ENCODE data around the gene KDELR3.

Gene KDELR3

GRCh38 chr22:38440747-38441350 is 27.0 kb upstream of the KDELR3 start:
- no peak for DNase-seq

GRCh38 chr22:38441620-38442287 is 26.1 kb upstream of the KDELR3 start:
- DNase-seq: no peak

DNA sequence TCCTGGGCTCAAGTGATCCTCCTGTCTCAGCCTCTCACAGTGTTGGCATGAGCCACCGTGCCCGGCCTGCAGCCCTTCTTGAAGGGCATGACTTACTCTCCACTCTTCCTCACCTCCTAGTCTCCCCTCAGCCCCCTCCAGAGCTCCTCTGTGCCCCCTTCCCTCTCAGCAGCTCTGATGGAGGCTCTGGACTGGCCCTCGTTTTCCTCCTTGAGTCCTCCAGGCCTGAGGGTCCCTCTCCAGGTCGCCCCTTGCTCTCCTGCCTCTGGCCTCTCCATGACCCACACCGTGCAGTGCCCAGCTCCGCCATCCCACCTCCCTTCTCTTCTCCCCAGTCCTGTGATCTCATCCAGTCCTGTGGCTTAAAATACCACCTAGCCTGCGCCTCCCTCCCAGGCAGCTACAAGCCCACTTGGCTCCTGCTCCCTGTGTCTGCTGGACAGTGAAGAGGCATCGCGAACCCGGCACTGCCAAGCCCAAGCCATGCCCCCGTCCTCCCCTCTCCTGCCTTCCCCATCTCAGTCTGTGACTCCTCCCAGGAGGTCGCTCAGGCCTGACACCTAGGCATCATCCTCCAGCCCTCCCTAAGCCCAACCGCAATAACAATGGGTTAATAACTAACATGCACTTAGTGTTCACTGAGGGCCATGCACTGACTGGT is 24.8 kb upstream of the KDELR3 start:
- DNase-seq: no peak

DNA sequence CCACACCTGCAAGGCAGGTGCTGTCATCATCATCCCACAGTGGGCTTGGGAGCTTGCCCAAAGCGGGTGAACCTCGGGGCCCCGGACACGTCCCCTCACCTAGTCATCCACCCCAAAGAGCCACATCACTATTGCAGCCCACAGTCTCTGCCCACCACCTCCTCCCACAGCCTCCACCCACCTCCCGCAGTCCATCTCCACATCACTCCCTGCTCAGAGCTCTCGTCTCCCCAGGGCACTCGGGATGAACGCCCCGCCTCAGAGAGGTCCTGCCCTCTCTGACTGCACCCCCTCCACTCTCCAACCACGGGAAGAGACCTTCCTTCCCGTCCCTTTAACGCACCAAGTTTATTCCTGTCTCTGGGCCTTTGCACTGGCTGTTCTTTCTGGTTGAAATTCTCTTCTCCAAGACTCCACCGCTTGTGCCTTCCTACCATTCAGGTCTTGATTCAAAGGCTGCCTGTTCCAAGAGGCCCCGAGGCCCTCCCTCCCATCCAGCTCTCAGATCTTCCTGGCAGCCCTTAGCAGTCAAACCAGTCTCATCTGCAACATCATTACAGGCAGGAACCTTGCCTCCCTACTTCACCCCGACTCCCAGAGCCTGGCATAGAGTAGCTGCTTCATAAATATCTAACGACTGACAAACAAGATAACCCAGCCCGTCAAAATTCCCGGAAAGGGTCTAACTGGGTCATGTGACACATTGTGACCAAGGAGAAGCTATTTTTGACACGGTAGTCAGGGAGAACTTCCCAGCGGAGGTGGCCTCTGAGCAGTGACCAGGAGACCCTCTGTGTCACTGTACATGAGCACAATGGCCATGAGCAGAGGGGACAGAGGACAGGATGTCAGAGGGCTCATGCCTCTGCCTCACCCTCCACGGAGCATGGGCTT is 24.0 kb upstream of the KDELR3 start:
- DNase-seq: no peak

DNA sequence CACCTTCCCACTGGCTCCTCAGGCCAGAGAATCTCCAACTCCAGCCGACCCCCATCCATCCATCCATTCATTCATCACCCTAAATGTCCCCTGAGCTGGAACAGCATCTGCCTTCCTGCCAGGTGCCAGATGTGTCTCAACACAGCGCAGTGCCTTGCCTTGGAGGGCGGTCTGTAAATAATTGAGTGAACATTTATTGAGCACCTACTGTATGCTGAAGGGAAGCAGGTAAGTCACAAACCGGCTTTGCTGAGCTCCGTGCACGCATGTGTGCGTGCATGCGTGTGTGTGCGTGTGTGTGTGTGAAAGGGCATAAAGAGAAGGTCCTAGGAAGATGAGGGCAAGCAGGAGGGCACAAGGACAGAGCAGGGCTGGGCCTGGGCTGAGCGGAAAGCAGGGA is 23.1 kb upstream of the KDELR3 start:
- DNase-seq: no peak

GRCh38 chr22:38446018-38446601 is 21.8 kb upstream of the KDELR3 start:
- no peak for DNase-seq

DNA sequence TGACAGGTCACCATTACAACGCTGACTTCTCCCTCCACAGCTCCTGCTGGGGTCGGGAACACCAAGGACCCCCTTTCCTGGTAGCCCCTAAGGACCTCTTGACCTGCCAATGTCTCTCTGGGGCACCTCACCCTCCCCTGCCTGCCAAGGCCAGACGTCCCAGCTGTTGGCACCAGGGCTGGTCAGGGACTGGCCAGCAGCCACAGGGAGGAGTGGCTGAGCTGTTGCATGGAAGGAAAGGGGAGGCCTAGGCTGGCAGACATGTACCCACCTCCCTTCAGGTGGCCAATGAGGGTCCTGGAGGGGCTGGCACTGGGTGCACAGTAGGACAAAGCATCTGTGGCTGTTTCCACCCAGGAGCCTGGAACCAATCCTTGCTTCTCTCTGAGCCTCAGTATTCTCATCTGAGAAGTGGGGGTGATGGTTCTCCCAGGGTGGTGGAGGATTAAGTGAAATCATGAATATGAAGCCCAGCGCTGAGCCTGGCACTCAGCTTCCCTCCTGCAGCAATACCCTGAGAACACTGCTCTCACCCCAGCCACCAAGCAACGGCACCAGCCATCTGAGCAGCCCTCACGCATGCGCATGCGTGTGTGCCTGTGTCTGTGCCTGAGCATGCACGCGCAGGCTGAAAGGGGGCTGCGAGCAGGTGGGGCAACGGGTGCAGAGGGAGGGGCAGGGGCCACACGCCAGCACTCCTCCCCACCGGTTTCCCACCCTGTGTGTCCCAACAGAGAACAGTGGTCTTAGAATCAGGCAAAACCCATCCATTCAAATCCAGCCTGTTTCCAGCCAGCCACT is 18.8 kb upstream of the KDELR3 start:
- DNase-seq: no peak

DNA sequence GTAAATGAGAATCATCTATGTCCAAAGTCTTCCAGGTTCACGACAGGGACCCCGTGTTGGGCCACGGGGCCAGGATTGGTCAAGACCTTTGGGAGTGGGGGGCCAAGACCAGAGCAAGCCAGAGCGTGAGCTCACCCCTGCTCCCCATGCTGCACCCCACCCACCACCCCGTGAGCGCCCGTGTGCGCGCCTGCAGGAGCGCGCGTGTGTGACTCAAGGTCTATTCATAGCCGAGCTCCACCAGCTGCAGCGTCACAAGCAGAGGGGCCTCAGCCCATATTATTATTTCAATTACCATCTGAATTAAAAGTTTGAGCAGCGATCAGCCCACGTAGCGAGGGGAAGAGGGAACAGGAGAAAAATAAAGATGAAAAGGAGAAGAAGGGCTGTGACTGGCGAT is 18.1 kb upstream of the KDELR3 start:
- DNase-seq: no peak

DNA sequence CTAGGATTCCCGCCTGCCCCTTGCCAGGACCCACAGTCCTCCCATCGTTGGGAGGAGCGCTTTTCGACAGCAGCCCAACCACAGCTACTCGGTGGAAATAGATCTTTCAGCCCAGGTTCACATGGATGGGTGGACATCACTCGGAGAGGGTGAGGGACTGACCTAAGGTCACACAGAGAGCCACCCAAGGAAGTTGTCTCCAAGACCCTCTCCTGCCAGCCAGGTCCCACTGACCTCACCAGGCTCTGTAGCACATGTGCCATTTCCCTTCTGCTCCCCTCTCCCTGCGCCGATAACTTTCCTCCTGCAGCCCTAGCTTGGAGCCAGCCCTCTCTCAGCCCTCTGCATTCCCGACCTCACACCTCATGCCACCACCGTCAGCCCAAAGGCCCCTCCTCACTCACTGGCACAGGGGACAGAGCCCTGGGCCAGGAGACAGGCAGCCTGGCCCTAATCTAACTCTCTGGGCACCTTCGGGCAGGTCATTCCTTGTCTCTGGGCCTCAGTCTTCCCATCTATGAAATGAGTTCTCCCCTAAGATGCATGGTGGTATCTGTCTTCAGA is 17.6 kb upstream of the KDELR3 start:
- DNase-seq: no peak

- DNase-seq: no peak
Measured at GRCh38 chr22:38451404-38451803, 16.5 kb upstream of the KDELR3 start.

- DNase-seq: no peak
Measured at GRCh38 chr22:38451864-38452263, 16.0 kb upstream of the KDELR3 start.

DNA sequence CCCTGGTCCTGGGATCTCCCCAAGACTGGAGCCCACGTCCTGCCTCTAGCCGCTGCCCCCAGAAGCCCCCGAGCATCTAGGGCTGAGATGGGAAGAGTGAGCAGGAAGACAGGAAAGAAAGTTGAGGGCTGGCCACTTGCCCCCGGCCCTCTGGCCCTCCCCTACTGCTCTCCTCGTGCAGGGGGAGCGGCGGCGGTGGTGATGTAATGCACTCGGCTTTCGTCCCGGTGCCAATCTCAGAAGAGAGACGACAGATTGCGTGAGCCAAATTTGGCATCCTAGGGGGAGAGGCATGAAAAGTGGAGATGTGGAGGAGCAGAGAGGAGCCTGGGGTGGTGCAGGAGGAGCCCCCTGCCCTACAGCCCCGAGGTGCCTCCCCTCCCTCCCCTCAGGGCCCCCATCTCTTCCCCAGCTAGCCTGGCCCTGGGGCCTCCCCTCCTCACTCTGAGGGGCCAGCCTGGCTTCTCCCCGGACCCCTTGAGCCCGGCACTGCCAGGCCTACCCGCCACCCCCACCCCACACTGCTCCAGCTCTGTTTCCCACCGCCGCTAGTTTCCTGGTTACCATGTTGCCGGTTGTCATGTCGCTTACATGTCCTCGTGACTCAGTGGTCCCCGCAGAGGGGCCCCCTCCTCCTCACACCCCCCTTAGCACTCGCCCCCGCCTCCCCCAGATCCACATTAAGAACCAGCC is 15.4 kb upstream of the KDELR3 start:
- DNase-seq: no peak

DNA sequence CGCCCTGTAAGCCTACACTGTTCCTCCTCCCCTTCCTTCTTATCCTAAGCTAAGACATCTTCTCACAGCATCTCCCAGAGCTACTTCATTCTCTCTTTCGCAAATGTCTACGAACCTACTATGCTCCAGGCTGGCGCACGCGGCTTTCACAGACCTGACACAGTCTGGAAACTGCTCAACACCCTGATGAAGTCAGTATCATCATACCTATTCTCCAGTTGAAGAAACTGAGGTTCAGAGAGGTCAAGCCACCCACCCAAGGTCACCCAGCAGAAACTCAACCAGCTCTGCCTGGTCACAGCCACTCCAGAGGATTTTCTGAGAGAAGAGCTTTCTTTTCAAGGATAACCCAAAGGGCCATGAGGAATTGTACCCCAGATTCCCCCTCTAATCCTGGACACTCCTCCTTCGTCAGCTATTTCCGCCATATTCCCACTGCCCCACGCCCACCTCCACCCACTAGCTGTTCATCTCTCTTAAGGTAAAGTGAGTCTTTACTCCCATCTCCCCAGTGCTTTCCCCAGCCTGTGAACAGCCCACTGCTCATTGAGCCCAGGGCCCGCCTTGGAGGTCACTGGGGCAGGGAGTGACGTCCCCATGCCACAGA is 14.7 kb upstream of the KDELR3 start:
- DNase-seq: no peak

DNA sequence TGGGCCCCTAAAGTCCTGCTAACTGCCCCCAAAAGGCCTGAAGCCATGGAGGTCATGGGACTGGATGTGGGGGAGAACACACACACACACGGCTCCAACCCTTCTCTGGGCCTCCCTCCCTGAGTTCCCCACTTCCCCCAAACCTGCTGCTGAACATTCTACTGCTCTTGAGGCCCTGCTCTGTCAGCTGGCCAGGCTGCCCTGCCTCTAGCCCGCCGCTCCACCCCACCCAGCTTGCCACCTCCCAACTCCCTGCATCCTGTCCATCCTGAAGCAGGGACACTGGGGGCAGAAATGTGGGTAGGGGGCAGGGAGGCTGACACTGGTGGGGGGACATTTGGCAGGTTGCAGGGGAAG is 13.9 kb upstream of the KDELR3 start:
- no peak for DNase-seq

- DNase-seq: no peak
Measured at GRCh38 chr22:38454353-38455075, 13.4 kb upstream of the KDELR3 start.

DNA sequence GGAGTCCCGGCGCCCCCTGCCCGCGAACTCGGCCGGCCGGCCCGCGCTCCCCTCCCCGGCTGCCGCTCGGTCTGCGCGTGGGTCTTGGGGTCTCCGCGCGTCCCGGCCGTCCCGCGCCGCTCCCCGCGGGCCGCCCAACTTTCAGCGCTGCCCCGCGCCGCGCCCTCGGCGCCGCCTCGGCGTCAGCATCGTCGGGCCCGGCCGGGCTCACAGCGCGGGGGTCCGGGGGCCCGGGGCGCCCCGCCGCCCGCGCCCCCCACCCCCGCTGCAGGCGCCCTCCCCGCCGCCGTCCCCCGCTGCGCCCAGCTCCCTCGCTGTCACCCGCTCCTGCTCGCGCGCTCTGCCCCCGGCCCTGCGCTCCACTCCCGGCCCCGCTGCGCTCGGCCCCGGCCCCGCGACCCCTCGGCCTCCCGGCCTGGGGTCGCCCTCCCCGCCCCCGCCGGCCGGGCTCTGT is 12.8 kb upstream of the KDELR3 start, which contains the start of gene KCNJ4:
TSS of gene KCNJ4 (minus strand) at position 124 of the 454 bp plus-strand sequence. CDS start 27,067 bp downstream, outside the sequence.
- DNase-seq: no peak

GRCh38 chr22:38455530-38456271 is 12.2 kb upstream of the KDELR3 start:
- no peak for DNase-seq

- no peak for DNase-seq
Measured at GRCh38 chr22:38456272-38456835, 11.5 kb upstream of the KDELR3 start.

Data from NCI-H510A treated with DMSO at 0.1 percent for 48 hours (cell line).